Measurements from ENCODE around the gene USP24.

Gene USP24

DNA sequence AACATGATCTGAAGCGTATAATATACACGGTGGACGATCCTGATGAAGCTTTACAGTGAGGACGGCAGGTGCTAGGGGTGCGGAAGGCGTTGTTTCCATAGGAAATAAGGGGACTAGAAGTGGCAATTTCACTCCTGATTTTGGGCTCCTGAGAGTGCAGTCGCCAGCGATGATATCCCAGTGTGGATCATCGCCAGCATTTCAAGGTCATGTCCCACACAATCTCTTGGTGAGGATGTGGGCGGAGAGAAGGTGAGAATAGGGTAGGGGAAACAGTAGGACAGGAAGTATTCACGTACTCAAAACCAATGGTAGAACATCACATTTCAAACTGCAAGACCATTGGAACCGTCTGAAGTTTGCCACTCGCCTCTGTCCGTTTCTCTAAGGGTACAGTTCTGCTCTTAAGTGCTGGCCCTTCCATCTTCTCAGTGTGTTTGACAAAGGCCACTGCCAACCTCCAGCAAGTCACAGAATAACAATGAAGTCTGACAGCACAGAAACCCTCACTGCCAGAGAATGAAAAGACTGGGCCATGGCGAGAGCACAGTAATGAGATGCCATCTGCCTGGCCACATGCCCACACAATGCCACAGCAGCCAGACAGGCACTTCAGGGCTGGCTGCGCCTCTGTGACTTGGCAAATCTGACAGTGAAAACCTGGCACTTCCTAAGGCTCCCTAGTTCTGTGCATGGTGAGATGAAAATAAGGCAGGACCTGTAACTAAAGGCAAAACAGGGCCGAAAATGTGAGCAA is 148.0 kb downstream of the USP24 start:
- no peak for DNase-seq (ENCODE audit: low spot score)

DNA sequence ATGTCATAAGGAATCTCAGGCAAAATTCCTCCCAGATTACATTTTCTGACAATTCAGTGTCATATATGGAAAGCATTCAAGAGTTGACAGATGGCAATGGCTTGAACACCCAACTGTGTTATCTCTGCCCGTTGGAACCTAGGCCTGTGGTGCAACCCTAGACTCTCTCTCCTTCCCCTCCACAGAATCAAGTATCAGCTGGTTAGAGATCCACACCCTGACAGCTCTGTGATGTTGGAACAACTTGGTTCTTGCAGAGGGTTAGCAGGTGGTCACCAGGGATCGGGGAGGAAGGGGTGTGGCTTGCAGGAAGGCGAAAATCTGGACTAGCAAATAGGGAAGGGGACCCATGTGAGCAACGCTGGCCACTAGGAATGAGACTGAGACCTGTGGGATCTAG is 149.5 kb downstream of the USP24 start:
- no peak for DNase-seq (ENCODE audit: low spot score)

DNA sequence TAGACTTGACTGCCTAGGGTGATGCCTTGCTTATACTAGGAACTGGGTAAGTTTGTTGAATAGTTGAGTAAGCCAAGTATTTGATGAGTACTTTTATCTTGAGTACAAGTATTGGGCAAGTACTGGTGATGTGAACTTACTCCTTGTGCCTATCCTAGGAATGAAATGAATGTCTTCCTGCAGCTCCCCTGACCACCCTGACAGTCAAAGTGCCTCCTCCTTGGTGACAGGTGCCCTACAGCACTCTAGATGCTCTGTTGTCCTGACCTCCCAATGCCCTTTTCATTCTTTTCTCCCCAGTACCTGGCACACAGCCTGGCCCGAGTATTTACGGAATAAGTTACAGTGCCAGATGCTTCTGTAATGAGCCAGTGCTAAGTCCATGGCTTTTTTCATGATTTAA is 150.3 kb downstream of the USP24 start:
- no peak for DNase-seq (ENCODE audit: low spot score)

DNA sequence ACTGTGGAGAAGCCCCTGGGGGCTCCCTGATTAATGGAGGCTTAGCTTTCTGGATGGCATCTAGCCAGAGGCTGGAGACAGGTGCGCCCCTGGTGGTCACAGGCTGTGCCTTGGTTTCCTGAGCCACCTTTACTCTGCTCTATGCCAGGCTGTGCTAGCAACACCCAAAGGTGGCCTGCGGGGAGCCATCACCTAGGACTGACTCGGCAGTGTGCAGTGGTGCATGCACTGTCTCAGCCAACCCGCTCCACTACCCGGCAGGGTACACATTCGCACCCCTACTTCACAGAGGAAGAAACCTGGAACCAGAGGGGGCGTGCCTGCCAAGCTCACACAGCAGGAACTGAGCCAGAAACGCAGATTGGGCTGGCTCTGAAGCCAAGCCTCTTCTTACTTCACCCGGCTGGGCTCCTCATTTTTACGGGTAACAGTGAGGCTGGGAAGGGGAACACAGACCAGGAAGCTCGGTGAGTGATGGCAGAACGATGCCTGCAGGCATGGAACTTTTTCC is 151.0 kb downstream of the USP24 start:
- peak; percentile 17 for DNase-seq (ENCODE audit: low spot score)

DNA sequence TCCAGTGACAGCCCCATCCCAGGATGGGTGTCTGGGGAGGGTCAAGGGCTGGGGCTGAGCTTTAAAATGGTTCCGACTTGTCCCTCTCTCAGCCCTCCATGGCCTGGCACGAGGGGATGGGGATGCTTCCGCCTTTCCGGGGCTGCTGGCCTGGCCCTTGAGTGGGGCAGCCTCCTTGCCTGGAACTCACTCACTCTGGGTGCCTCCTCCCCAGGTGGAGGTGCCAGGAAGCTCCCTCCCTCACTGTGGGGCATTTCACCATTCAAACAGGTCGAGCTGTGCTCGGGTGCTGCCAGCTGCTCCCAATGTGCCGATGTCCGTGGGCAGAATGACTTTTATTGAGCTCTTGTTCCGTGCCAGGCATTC is 151.6 kb downstream of the USP24 start:
- no peak for DNase-seq (ENCODE audit: low spot score)

DNA sequence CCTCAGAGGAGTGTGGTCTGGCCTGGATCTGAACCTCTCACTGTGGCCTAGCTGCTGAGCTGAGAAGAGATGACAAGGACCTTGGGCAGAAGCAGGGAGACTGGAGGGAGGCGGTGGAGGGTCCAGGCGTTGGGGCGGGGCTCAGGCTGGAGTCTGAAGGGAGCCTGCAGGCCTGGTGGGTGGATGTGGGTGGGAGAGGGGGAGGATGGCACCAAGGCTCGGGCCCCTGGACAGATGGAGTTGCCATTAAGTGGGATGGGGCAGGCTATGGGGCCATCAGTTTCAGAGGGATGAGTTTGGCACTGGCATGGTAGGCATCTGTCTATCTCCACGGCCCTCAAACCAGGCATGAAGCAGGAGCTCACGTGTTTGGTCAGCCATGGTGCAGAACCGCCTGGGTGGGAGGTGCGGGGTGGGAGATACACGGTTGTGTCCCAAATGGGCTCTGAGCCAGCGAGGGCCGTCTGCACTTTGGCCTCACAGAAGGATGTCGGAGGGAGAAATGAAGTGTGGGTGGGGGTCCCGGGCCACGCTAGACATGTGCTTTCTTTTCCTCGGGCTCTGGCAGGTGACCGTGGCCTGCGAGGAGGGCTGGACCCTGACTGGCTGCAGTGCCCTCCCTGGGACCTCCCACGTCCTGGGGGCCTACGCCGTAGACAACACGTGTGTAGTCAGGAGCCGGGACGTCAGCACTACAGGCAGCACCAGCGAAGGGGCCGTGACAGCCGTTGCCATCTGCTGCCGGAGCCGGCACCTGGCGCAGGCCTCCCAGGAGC is 152.2 kb downstream of the USP24 start:
- DNase-seq (ENCODE audit: low spot score) = no peak

DNA sequence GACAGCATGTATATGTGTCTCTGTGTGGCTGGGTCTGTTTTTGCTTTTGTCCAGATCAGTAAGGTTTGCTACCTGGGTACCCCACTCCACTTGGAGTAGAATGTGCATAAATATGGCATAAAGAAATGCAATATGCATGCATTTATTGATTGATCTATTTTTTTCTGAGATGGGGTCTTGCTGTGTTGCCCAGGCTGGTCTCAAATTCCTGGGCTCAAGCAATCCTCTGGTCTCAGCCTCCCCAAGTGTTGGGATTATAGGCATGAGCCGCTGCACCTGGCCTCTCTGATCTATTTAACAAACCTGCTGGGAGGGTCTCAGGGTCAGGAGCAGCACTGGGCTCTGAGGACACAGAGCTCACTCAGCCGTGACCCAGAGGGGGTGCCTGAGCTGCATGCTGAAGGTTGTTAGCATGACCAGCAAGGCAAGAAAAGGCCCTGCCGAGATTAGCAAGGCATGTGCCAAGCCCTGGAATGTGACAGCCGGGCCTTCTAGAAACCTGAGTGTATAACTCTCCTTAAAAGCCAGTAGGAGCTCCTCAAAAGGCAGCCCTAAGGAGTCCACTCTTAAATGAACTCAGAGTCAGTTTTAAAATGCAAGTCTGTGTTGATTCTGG is 153.3 kb downstream of the USP24 start:
- no peak for DNase-seq (ENCODE audit: low spot score)

DNA sequence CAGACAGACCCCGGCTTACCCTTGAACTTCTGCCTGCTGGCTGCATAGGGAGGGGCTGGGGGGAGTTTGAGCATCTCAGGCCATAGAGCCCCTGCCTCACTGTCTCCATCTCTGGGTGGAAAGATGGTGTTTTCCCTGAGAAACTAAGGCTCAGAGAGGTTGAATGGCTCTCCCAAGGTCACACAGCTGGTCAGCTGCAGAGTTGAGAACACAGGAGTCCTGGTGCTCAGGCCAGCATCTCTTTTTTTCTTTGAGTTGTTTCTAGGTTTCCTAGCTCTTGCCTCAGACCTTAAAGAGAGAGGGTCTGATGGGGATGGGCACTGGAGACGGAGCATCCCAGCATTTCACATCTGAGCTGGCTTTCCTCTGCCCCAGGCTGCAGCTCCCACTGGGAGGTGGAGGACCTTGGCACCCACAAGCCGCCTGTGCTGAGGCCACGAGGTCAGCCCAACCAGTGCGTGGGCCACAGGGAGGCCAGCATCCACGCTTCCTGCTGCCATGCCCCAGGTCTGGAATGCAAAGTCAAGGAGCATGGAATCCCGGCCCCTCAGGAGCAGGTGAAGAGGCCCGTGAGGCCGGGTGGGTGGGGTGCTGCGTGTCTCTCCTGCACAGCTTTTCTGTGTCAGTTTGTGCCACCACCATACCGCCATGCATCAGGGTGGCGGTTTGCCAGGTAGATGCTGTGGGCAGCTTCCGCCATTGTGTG is 154.0 kb downstream of the USP24 start:
- DNase-seq (ENCODE audit: low spot score) = no peak

DNA sequence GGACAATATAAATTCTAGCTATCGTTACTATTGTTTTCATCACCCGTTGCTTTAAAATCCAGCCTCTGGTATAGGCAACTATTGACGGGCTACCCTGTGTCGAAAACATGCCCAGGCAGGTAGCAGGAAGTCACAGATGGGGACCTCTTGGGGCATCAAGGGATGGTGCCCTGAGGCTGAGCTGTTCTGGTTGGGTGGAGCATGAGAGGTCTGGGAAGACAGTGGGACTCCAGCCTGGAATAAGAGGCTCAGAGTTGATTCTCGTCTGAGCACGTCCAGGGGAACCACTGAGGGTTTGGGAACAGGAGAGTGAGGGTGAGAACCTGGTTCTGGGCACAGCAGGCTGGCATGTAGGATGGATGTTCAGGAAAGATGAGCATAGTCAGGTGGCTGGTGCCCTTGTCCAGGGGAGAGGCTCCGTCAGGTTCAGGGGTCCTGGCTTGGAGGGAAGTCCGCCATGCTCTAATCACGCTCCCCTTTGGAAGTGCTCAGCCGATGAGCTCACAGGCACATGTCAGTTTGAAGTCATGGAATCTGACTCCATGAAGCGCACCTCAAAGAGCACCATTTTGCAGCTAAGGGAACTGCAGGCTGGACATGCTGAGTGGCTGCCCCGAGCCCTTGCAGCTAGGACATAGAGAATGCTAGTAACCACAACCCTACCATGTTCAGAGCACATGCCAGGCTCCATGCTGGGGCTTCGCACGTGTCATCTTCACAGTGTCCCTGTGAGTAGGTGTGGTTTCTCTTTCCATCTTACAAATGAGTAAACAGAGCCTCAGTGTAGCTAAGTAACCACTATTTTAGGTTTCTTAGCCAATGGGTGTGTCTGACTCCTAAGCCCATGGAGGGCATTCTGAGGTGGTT is 154.8 kb downstream of the USP24 start:
- peak; percentile 24 for DNase-seq (ENCODE audit: low spot score)

DNA sequence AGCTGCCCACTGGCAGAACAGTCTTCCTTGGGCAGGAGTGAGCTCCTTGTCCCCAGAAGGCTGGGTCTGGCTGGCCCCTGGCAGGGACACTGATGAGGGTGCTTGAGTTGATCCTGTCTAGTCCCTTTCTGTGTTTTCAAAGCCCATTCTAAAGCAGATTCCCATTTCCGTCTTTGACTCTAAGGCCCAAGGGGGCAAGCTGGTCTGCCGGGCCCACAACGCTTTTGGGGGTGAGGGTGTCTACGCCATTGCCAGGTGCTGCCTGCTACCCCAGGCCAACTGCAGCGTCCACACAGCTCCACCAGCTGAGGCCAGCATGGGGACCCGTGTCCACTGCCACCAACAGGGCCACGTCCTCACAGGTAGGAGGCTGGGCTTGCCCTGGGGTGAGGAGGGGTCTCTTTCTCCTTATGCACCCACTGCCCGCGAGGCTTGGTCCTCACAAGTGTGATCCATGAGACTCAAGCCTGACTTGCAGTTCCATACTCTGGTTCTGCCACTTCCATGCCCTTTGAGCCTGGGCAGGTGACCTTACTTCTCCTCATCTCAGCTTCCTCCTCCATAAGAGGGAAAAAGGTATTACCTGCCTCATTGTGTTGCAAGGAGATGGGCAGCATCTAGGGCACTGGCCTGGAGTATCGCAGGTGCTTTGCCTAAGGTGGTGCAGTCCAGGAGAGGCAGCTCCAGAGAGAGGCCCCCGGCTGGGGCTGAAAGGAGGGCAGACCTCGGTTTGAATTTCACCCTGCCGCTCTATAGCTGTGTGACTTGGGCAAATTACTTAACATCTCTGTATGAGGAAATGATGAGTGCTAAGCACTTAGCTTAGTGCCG is 155.6 kb downstream of the USP24 start:
- DNase-seq (ENCODE audit: low spot score) = no peak

DNA sequence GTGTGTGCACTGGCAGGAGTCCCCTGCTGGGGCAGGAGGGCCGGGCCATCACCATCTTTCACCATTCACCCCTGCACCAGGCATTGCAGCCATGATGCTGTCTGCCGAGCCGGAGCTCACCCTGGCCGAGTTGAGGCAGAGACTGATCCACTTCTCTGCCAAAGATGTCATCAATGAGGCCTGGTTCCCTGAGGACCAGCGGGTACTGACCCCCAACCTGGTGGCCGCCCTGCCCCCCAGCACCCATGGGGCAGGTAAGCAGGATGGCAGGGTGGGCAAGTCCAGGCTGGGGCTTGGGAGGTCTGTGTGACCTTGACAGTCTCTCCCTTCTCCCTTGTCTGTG is 157.2 kb downstream of the USP24 start:
- DNase-seq (ENCODE audit: low spot score) = no peak

DNA sequence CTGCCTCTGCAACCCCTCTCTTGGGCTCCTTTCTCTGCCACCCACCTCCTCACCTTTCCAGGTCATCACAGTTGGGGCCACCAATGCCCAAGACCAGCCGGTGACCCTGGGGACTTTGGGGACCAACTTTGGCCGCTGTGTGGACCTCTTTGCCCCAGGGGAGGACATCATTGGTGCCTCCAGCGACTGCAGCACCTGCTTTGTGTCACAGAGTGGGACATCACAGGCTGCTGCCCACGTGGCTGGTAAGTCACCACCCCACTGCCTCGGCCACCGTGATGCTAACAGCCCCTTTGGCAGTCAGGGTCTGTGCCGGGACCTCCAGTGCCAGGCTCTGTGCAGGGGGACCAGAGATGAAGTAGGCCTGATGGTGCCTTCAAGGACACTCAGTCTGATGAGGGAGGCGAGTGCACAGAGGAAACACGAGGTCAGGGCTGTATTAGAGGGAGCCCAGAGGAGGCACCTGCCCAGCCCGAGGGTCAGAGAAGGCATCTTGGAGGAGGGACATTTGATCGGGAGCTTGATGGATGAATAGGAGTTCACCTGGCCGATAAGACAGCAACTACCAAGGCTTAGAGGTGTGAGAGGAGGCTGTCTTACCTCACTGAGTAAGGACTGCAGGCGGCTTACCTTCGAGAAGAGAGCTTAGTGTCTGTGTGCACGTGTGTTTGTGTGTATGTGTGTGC is 157.8 kb downstream of the USP24 start:
- DNase-seq (ENCODE audit: low spot score) = no peak

DNA sequence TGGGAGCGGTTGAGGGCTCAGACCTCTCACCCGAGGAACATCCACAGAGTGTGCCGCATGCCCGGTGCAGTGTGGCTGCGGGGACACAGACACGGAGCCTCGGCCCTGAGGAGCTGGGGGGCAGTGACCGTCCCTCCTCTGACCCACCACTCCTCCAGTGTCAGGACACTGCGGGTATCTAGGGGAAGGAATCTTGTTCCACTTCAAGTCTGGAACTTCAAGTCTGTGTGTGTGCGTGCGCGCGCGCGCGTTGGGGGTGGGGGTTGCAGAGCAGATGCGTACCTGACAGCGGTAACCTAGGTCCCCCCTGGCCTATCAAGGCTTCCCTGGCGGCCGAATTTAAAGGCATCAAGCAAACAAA is 158.6 kb downstream of the USP24 start:
- DNase-seq (ENCODE audit: low spot score) = no peak

DNA sequence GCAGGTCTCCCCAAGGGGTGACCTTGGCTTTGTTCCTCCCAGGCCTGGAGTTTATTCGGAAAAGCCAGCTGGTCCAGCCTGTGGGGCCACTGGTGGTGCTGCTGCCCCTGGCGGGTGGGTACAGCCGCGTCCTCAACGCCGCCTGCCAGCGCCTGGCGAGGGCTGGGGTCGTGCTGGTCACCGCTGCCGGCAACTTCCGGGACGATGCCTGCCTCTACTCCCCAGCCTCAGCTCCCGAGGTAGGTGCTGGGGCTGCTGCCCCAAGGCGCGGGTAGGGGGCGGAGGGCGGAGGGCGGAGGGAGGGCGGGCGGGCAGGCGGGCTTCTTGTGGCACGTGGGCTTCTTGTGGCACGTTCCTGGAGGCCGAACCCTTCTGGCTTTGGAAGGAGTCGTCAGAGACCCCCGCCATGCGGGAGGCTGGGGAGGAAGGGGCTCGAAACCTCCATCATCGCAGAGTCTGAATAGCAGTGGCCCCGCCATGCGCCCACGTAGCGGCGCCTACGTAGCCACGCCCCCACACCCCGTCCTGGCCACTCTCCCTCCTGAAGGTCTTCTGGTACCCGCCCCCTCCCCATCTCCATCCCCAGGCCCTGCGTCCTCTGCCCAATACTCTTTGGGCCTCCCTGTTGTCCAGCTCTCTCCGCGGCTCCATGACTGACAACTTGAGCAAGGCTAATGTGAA is 159.1 kb downstream of the USP24 start:
- no peak for DNase-seq (ENCODE audit: low spot score)

DNA sequence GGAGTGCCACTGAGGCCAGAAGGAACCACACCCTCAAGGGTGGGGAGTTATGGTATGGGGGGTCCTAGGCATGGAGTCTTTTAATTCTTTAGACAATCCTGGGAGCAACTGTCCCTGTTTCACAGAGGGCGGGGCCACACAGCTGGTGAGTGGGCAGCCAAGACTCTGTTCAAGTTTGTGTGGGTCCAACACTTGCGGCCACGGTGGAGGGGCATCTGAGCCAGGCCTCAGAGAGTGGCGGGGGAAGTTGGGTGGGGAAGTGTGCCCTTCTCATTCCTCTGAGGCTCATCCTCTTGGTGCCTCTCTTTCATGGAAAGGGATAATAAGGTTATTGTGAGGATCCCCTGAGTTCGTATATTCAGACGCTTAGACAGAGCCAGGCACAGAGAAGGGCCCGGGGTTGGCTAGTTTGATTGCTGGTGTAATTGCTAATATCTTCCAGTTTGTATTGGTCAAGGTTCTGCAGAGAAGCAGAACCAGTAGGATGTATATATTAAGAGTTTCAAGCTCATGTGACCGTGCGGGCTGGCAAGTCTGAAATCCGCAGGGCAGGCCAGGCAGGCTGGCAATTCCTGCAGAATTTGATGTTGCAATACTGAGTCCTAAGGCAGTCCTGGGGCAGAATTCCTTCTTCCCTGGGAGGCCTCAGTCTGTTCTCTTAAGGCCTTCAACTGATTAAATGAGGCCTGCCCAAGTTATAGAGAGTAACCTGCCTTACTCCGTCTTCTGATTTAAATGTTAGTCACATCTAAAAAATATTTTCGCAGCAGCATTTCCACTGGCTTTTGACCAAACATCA is 159.9 kb downstream of the USP24 start:
- DNase-seq (ENCODE audit: low spot score) = no peak

DNA sequence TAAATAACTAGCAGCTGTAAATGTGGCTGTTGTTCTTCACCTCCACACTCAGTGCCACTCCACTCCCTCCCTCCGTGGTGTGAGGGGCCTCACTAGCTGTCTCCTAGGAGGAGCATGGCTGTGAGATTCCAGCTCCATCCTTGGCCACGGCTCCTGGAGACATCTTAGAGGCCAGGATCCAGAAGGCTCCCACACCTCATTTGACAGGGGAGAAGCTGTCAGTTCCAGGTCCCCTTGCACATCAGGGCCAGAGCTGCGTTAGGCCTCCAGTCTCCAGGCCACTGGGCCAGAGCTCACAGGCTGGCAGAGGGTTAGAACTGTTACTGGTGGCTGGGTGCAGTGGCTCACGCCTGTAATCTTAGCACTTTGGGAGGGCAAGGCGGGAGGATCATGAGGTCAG is 160.8 kb downstream of the USP24 start:
- DNase-seq (ENCODE audit: low spot score) = no peak

DNA sequence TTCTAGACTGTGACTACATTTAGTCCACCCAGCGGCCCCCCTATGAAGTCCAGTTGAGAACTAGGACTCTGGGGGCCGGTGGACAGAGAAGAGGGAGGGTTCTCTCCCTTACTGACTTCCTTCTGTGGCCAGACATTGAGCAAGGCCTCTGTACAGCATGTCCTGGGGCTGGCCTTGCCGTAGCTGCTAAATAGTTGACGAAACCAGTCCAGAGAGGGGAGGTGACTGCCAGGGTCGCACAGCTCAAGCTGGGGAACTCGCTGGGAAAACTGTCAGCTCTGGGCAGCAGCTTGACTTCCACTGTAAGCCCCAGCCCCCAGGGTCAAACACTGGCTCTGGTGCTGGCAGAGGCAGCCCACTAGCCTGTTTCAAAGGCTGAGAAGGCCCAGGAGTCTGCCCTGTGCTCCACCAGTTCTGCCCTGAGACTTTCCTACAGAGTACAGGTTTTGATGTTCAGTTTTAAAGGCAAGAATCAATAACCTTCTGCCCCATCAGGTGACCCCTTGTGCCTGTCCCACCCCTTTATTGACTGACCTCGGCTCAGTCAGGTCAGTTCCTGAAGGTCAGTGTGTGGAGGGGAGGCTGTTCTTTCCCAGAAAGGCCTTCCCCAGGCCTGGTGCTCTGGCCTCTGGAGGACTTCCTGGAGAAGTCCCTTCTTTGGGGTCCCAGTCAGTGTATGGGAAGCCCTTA is 161.8 kb downstream of the USP24 start:
- no peak for DNase-seq (ENCODE audit: low spot score)
